ENCODE measurements around the gene HIVEP1.

GRCh38 chr6:12083302-12083701 lies 71.2 kb downstream of the HIVEP1 start:
- TF ChIP-seq CTCF (IDR thresholded peaks at IDR 0.05) (no peak), SIN3A (IDR thresholded peaks at IDR 0.05; ENCODE audit: borderline replicate concordance, insufficient read depth, low read depth, low read length) (no peak), REST (IDR thresholded peaks at IDR 0.05; ENCODE audit: insufficient read depth in 1 of 2, low read depth in 2 of 2, low read length in 1 of 2) (no peak)

Data from Panc1 (cell line).